Stimulated activated memory B cell treated with anti-CD40 and anti-IgM and Interleukin-4, amounts not matched to agents 10 μg/mL and 1 μg/mL and 100 μg/mL, for 72 hours (primary cell): ENCODE results near the gene CSTPP1.
A peak's percentile ranks its signal among the peaks of the same experiment; 100 is the strongest.
"Not testable (repeated sequence)": the region's sequence is repeated elsewhere in the genome, so short reads cannot be mapped to it uniquely, and the experiment has no call there.

Source experiments
- ATAC-seq: fragments of 150-1000 bp; cut with Tn5 transposase; 2 replicates; pipeline ENCODE4 v1.10.0; 2021
- H3K27ac Mint-ChIP-seq: one replicate; pipeline ENCODE4 v1.8.0; 2022; ENCODE audit warnings: mild to moderate bottlenecking, mixed read lengths
- H3K27me3 Mint-ChIP-seq: one replicate; pipeline ENCODE4 v1.8.0; 2022; ENCODE audit warnings: mixed read lengths
- H3K36me3 Mint-ChIP-seq: one replicate; pipeline ENCODE4 v1.8.0; 2022; ENCODE audit warnings: mixed read lengths
- H3K4me1 Mint-ChIP-seq: one replicate; pipeline ENCODE4 v1.8.0; 2022; ENCODE audit warnings: mixed read lengths
- H3K4me3 Mint-ChIP-seq: one replicate; pipeline ENCODE4 v1.8.0; 2022; ENCODE audit warnings: mild to moderate bottlenecking, moderate library complexity, mixed read lengths
- H3K9me3 Mint-ChIP-seq: one replicate; pipeline ENCODE4 v1.8.0; 2022; ENCODE audit warnings: mixed read lengths

CSTPP1 gene

GRCh38 chr11:46961886-46962285 lies 25.3 kb downstream of the CSTPP1 start:
- not testable (repeated sequence) for H3K4me3 Mint-ChIP-seq, ATAC-seq, H3K4me1 Mint-ChIP-seq, H3K27me3 Mint-ChIP-seq, H3K27ac Mint-ChIP-seq, H3K9me3 Mint-ChIP-seq
- peaks cover 51% of the 10 kb centered on the region for H3K36me3 Mint-ChIP-seq

GRCh38 chr11:46963844-46964243 lies 27.3 kb downstream of the CSTPP1 start:
- Mint-ChIP-seq H3K27me3 (no peaks in the 10 kb centered on the region), H3K9me3 (no peaks in the 10 kb centered on the region), H3K4me3 (no peak overlapping the region), H3K4me1 (peaks cover 8% of the 10 kb centered on the region), H3K36me3 (peaks cover 45% of the 10 kb centered on the region), H3K27ac (no peak overlapping the region)
- ATAC-seq = no peak

GRCh38 chr11:46966773-46967172 lies 30.2 kb downstream of the CSTPP1 start:
- H3K4me3 Mint-ChIP-seq = no peak overlapping the region

GRCh38 chr11:46967962-46968361 lies 31.4 kb downstream of the CSTPP1 start:
- Mint-ChIP-seq H3K27ac (no peak overlapping the region), H3K27me3 (no peaks in the 10 kb centered on the region), H3K9me3 (no peaks in the 10 kb centered on the region), H3K36me3 (peaks cover 17% of the 10 kb centered on the region), H3K4me1 (peaks cover 5% of the 10 kb centered on the region), H3K4me3 (no peak overlapping the region)
- no peak for ATAC-seq

More at GRCh38 chr11:46966773-46967172, 30.2 kb downstream of the CSTPP1 start:
- Mint-ChIP-seq H3K36me3 (peaks cover 22% of the 10 kb centered on the region), H3K27me3 (no peaks in the 10 kb centered on the region), H3K27ac (no peak overlapping the region), H3K4me1 (peaks cover 8% of the 10 kb centered on the region), H3K9me3 (no peaks in the 10 kb centered on the region)
- ATAC-seq = no peak

- Mint-ChIP-seq H3K27ac (no peak overlapping the region), H3K36me3 (peaks cover 7% of the 10 kb centered on the region), H3K4me3 (no peak overlapping the region), H3K27me3 (no peaks in the 10 kb centered on the region), H3K9me3 (no peaks in the 10 kb centered on the region), H3K4me1 (no peaks in the 10 kb centered on the region)
- ATAC-seq = no peak
Observed at GRCh38 chr11:46969379-46969778, 32.8 kb downstream of the CSTPP1 start.

- Mint-ChIP-seq H3K9me3 (no peaks in the 10 kb centered on the region), H3K27ac (no peak overlapping the region), H3K36me3 (no peaks in the 10 kb centered on the region), H3K4me1 (no peaks in the 10 kb centered on the region), H3K27me3 (no peaks in the 10 kb centered on the region), H3K4me3 (no peak overlapping the region)
- no peak for ATAC-seq
Observed at GRCh38 chr11:46970913-46971625, 34.5 kb downstream of the CSTPP1 start.

- ATAC-seq = no peak
- no peak overlapping the region for H3K4me3 Mint-ChIP-seq
- no peak overlapping the region for H3K27ac Mint-ChIP-seq
- no peaks in the 10 kb centered on the region for H3K36me3 Mint-ChIP-seq
- H3K4me1 Mint-ChIP-seq = no peaks in the 10 kb centered on the region
- H3K27me3 Mint-ChIP-seq = no peaks in the 10 kb centered on the region
- no peaks in the 10 kb centered on the region for H3K9me3 Mint-ChIP-seq
Observed at GRCh38 chr11:46972343-46972742, 35.8 kb downstream of the CSTPP1 start.

GRCh38 chr11:46972821-46973220 lies 36.3 kb downstream of the CSTPP1 start:
- Mint-ChIP-seq H3K4me1 (no peaks in the 10 kb centered on the region), H3K4me3 (no peak overlapping the region), H3K27me3 (no peaks in the 10 kb centered on the region), H3K36me3 (no peaks in the 10 kb centered on the region), H3K27ac (no peak overlapping the region), H3K9me3 (no peaks in the 10 kb centered on the region)
- no peak for ATAC-seq

- no peak for ATAC-seq
- H3K27me3 Mint-ChIP-seq = no peaks in the 10 kb centered on the region
- H3K4me1 Mint-ChIP-seq = peaks cover 13% of the 10 kb centered on the region
- no peak overlapping the region for H3K4me3 Mint-ChIP-seq
- H3K36me3 Mint-ChIP-seq = peaks cover 5% of the 10 kb centered on the region
- no peaks in the 10 kb centered on the region for H3K9me3 Mint-ChIP-seq
- H3K27ac Mint-ChIP-seq = no peak overlapping the region
Observed at GRCh38 chr11:46976182-46976854, 39.8 kb downstream of the CSTPP1 start.

GRCh38 chr11:46977038-46977813 lies 40.7 kb downstream of the CSTPP1 start:
- Mint-ChIP-seq H3K4me3 (no peak overlapping the region), H3K4me1 (peaks cover 15% of the 10 kb centered on the region), H3K27me3 (no peaks in the 10 kb centered on the region), H3K9me3 (no peaks in the 10 kb centered on the region), H3K36me3 (peaks cover 5% of the 10 kb centered on the region), H3K27ac (no peak overlapping the region)
- no peak for ATAC-seq

- H3K9me3 Mint-ChIP-seq = no peaks in the 10 kb centered on the region
- H3K4me3 Mint-ChIP-seq = no peak overlapping the region
- no peak overlapping the region for H3K27ac Mint-ChIP-seq
- H3K27me3 Mint-ChIP-seq = no peaks in the 10 kb centered on the region
- peaks cover 15% of the 10 kb centered on the region for H3K4me1 Mint-ChIP-seq
- ATAC-seq = no peak
- peaks cover 5% of the 10 kb centered on the region for H3K36me3 Mint-ChIP-seq
Observed at GRCh38 chr11:46978005-46978491, 41.5 kb downstream of the CSTPP1 start.

GRCh38 chr11:46979358-46979757 lies 42.8 kb downstream of the CSTPP1 start:
- Mint-ChIP-seq H3K4me3 (no peak overlapping the region), H3K4me1 (peaks cover 15% of the 10 kb centered on the region), H3K36me3 (peaks cover 5% of the 10 kb centered on the region), H3K9me3 (no peaks in the 10 kb centered on the region), H3K27me3 (no peaks in the 10 kb centered on the region), H3K27ac (no peak overlapping the region)
- no peak for ATAC-seq

- H3K36me3 Mint-ChIP-seq = peaks cover 5% of the 10 kb centered on the region
- no peaks in the 10 kb centered on the region for H3K9me3 Mint-ChIP-seq
- ATAC-seq = no peak
- no peaks in the 10 kb centered on the region for H3K27me3 Mint-ChIP-seq
- H3K27ac Mint-ChIP-seq = peak overlapping the region; percentile 44
- peaks cover 15% of the 10 kb centered on the region for H3K4me1 Mint-ChIP-seq
- peak overlapping the region; percentile 65 for H3K4me3 Mint-ChIP-seq
Observed at GRCh38 chr11:46981436-46981835, 44.9 kb downstream of the CSTPP1 start.

GRCh38 chr11:46982797-46983452 lies 46.4 kb downstream of the CSTPP1 start:
- no peaks in the 10 kb centered on the region for H3K27me3 Mint-ChIP-seq
- no peak for ATAC-seq
- no peak overlapping the region for H3K27ac Mint-ChIP-seq
- H3K4me1 Mint-ChIP-seq = peaks cover 15% of the 10 kb centered on the region
- no peak overlapping the region for H3K4me3 Mint-ChIP-seq
- H3K9me3 Mint-ChIP-seq = no peaks in the 10 kb centered on the region
- peaks cover 11% of the 10 kb centered on the region for H3K36me3 Mint-ChIP-seq

- Mint-ChIP-seq H3K27me3 (no peaks in the 10 kb centered on the region), H3K4me3 (no peak overlapping the region), H3K27ac (no peak overlapping the region), H3K36me3 (peaks cover 17% of the 10 kb centered on the region), H3K4me1 (peaks cover 15% of the 10 kb centered on the region), H3K9me3 (no peaks in the 10 kb centered on the region)
- ATAC-seq = no peak
Observed at GRCh38 chr11:46983598-46983997, 47.0 kb downstream of the CSTPP1 start.
